Small intestine (tissue), 7 donors: Measurements from ENCODE around the gene VGLL2. TPM values are rescaled to one million over a fixed set of nuclear protein-coding genes. Genes with fewer than 3 reads are reported as not detected.
"Not testable (repeated sequence)": the region's sequence is repeated elsewhere in the genome, so short reads cannot be mapped to it uniquely, and the experiment has no call there.

Experiments
- DNase-seq, 2 donors: peaks; one replicate each; pipeline versions ENCODE4 v3.0.0 to v3.0.0-alpha.2; 2013
- FAIRE-seq: peaks from 2 replicates; lab custom pipeline; 2012; peaks lifted over from hg19 to GRCh38; lab: Jason Lieb, UNC
- H3K27ac ChIP-seq, 3 donors: one replicate each; pipeline ENCODE4 v1.5.1; 2013; ENCODE audit warnings: low read length in 2 of 3, mild to moderate bottlenecking in 2 of 3, control low read depth in 1 of 3, inconsistent platforms in 1 of 3, low read depth in 1 of 3, moderate library complexity in 1 of 3
- H3K27me3 ChIP-seq, 3 donors: one replicate each; pipeline ENCODE4 v1.6.1; 2013; ENCODE audit warnings: low read length in 3 of 3, inconsistent platforms in 1 of 3; ENCODE audit not compliant: control insufficient read depth in 3 of 3, insufficient read depth in 3 of 3
- H3K36me3 ChIP-seq, 3 donors: one replicate each; pipeline ENCODE4 v1.6.1; 2013; ENCODE audit warnings: low read length in 3 of 3, inconsistent platforms in 1 of 3, low read depth in 1 of 3, mild to moderate bottlenecking in 1 of 3, moderate library complexity in 1 of 3; ENCODE audit not compliant: control insufficient read depth in 3 of 3, insufficient read depth in 2 of 3
- H3K4me1 ChIP-seq, 3 donors: one replicate each; pipeline ENCODE4 v1.6.1; 2013; ENCODE audit warnings: low read length in 2 of 3, inconsistent platforms in 1 of 3, low read depth in 1 of 3, mild to moderate bottlenecking in 1 of 3, moderate library complexity in 1 of 3; ENCODE audit not compliant: control insufficient read depth in 3 of 3, insufficient read depth in 2 of 3
- H3K4me3 ChIP-seq, 3 donors: one replicate each; pipeline ENCODE4 v1.5.1; 2013; ENCODE audit warnings: low read length in 3 of 3, control low read depth in 1 of 3, inconsistent platforms in 1 of 3, low read depth in 1 of 3, mild to moderate bottlenecking in 1 of 3, moderate library complexity in 1 of 3
- H3K9me3 ChIP-seq, 2 donors: one replicate each; pipeline ENCODE4 v1.6.1; 2013; ENCODE audit warnings: low read depth in 1 of 2, low read length in 1 of 2; ENCODE audit not compliant: control insufficient read depth in 2 of 2, insufficient read depth in 1 of 2
- whole genome bisulfite sequencing, 3 donors: extraction: QIAGEN DNeasy Blood & Tissue Kit; methylation state at CpG; one replicate each; pipeline ENCODE4 v1.1.7; 2013; 5-methylcytosine and 5-hydroxymethylcytosine counted together
- polyA plus RNA-seq, 4 donors: library from polyadenylated mRNA; stranded (reverse) in 3 of 4; unstranded in 1 of 4; fragments of 200-250 nt in 3 of 4; fragments of 120-200 nt in 1 of 4; gene quantifications; one replicate each; pipeline versions ENCODE4 v1.2.1 to v1.2.3, GENCODE V29; 2013
- donor health status: healthy with polysubstance abuse.
- donor health status: control.
- donor health status: control.
- donor health status: Bipolar disorder and iron deficiency.
- donor health status: healthy.

Gene VGLL2
- polyA plus RNA-seq, 4 donors = 0.28 TPM; not detected in 3

GRCh38 chr6:117233145-117233544 lies 32.2 kb upstream of the VGLL2 start:
- no peak overlapping the region for H3K4me3 ChIP-seq
- 50 to 71% (median 70%) methylated on average over 3 of the region's 3 CpGs for WGBS, 3 donors
- DNase-seq (no peak), FAIRE-seq (no peak)
- H3K36me3 ChIP-seq = no peaks in the 10 kb centered on the region
- H3K4me1 ChIP-seq = no peaks in the 10 kb centered on the region
- no peaks in the 10 kb centered on the region for H3K9me3 ChIP-seq
- H3K27ac ChIP-seq = no peak overlapping the region
- H3K27me3 ChIP-seq = no peaks in the 10 kb centered on the region

- no peaks in the 10 kb centered on the region for H3K9me3 ChIP-seq
- 69 to 79% (median 71%) methylated on average over 2 of the region's 2 CpGs for WGBS, 3 donors
- DNase-seq (no peak), FAIRE-seq (no peak)
- no peak overlapping the region for H3K27ac ChIP-seq
- H3K36me3 ChIP-seq = no peaks in the 10 kb centered on the region
- H3K4me3 ChIP-seq = no peak overlapping the region
- no peaks in the 10 kb centered on the region for H3K27me3 ChIP-seq
- H3K4me1 ChIP-seq = no peaks in the 10 kb centered on the region
Observed at GRCh38 chr6:117237561-117237960, 27.8 kb upstream of the VGLL2 start.

- not testable (repeated sequence) for H3K27me3 ChIP-seq, H3K36me3 ChIP-seq, FAIRE-seq, DNase-seq, H3K27ac ChIP-seq, H3K9me3 ChIP-seq, H3K4me3 ChIP-seq, H3K4me1 ChIP-seq
- 70 to 75% (median 72%) methylated on average over 5 to 12 of the region's 13 CpGs for WGBS, 3 donors
Observed at GRCh38 chr6:117244571-117244970, 20.8 kb upstream of the VGLL2 start.

- DNase-seq, H3K36me3 ChIP-seq, FAIRE-seq, H3K9me3 ChIP-seq, H3K4me1 ChIP-seq, H3K27me3 ChIP-seq, H3K27ac ChIP-seq, H3K4me3 ChIP-seq: not testable (repeated sequence)
- WGBS, 3 donors = 78 to 82% (median 81%) methylated on average over 14 to 19 of the region's 20 CpGs
Observed at GRCh38 chr6:117244979-117245378, 20.4 kb upstream of the VGLL2 start.

GRCh38 chr6:117253785-117254184 lies 11.6 kb upstream of the VGLL2 start:
- FAIRE-seq = no peak
- no peak overlapping the region for H3K27ac ChIP-seq

GRCh38 chr6:117262799-117263198 lies 2.6 kb upstream of the VGLL2 start:
- 37 to 43% (median 38%) methylated on average over 8 of the region's 8 CpGs for whole genome bisulfite sequencing, 3 donors
- FAIRE-seq = no peak
- no peak for DNase-seq
- H3K4me1 ChIP-seq = peaks cover 0 to 20% (median 0%) of the 10 kb centered on the region in 3 donors
- peaks cover 0 to 62% (median 38%) of the 10 kb centered on the region in 3 donors for H3K27me3 ChIP-seq
- H3K36me3 ChIP-seq = no peaks in the 10 kb centered on the region
- H3K27ac ChIP-seq = no peak overlapping the region
- H3K4me3 ChIP-seq = no peak overlapping the region
- H3K9me3 ChIP-seq = peaks cover 0 to 4% of the 10 kb centered on the region in 2 donors

More at GRCh38 chr6:117253785-117254184, 11.6 kb upstream of the VGLL2 start:
- Histone ChIP-seq H3K4me1 (no peaks in the 10 kb centered on the region), H3K4me3 (no peak overlapping the region), H3K36me3 (no peaks in the 10 kb centered on the region), H3K9me3 (no peaks in the 10 kb centered on the region), H3K27me3 (peaks cover 0 to 5% (median 0%) of the 10 kb centered on the region in 3 donors)
- DNase-seq = no peak
- 77 to 81% (median 80%) methylated on average over 2 of the region's 2 CpGs for WGBS, 3 donors

GRCh38 chr6:117263353-117263927 lies 1.9 kb upstream of the VGLL2 start:
- Histone ChIP-seq H3K4me1 (peaks cover 0 to 20% (median 0%) of the 10 kb centered on the region in 3 donors), H3K27me3 (peaks cover 0 to 68% (median 44%) of the 10 kb centered on the region in 3 donors), H3K9me3 (peaks cover 0 to 4% of the 10 kb centered on the region in 2 donors), H3K36me3 (no peaks in the 10 kb centered on the region), H3K27ac (no peak overlapping the region), H3K4me3 (no peak overlapping the region)
- FAIRE-seq (no peak), DNase-seq (no peak)
- 12 to 32% (median 23%) methylated on average over 26 to 27 of the region's 27 CpGs for WGBS, 3 donors

GRCh38 chr6:117264369-117264691 lies 1.0 kb upstream of the VGLL2 start:
- DNase-seq = no peak
- no peak for FAIRE-seq
- H3K9me3 ChIP-seq = peaks cover 0 to 4% of the 10 kb centered on the region in 2 donors
- peaks cover 0 to 20% (median 0%) of the 10 kb centered on the region in 3 donors for H3K4me1 ChIP-seq
- H3K27me3 ChIP-seq = peaks cover 0 to 74% (median 49%) of the 10 kb centered on the region in 3 donors
- no peak overlapping the region for H3K27ac ChIP-seq
- no peaks in the 10 kb centered on the region for H3K36me3 ChIP-seq
- 3 to 8% (median 4%) methylated on average over 8 of the region's 8 CpGs for WGBS, 3 donors
- peak overlapping the region in 1 of 3 donors; percentile 4 for H3K4me3 ChIP-seq
